Keratinocyte (primary cell): Measurements from ENCODE around the gene PXDC1.

ENCODE experiments used
- CTCF ChIP-seq, 3 experiments: IDR thresholded peaks in 1 of 3; conservative IDR thresholded peaks in 1 of 3; optimal IDR thresholded peaks in 1 of 3; 2 replicates in 2 of 3; 3 replicates in 1 of 3; pipeline versions ENCODE3 to v1.5.1; 2011; ENCODE audit warnings: low read length in 3 of 3, mild to moderate bottlenecking in 3 of 3, moderate library complexity in 2 of 3, control low read depth in 1 of 3, inconsistent platforms in 1 of 3; ENCODE audit not compliant: insufficient read depth in 2 of 3; ENCODE audit errors: extremely low read depth in 1 of 3
- EZH2 ChIP-seq: IDR thresholded peaks from one replicate; pipeline ENCODE4 v1.6.1; 2012; ENCODE audit warnings: inconsistent platforms, mild to moderate bottlenecking, low read length, moderate library complexity

DNA sequence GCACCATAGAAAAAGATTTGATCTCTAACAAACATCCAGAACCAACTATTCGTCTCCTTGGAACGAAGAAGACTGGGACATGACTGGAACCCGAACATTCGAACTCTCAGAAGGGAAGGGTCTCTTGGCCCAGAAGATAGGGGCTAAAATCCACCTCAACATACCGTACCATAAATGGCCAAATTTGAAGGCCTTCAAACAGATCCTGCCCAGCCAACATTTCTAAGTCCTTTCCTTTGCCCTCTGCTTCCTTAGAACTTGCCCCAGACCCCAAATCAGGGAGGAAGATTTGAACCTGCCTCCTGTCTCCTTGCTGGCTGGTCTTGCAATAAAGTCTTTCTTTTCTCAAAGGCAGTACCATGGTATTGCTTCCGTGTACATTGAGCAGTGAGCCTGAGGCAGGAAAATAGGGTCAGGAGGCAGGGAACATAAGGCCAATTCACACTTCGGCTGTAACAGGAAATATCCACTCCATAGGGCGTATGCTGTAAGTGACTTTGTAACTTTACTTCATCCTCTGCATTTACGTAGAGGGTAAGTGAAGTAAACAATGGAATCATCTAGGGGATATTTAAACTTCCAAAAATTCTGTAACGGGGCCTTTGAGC is 1.8 kb upstream of the PXDC1 start:
- TF ChIP-seq CTCF (optimal IDR thresholded peaks at IDR 0.05 in 1 of 3, IDR thresholded peaks at IDR 0.05 in 1 of 3, conservative IDR thresholded peaks at IDR 0.05 in 1 of 3; ENCODE audit: extremely low read depth in 1 of 3, insufficient read depth in 2 of 3, low read length in 3 of 3) (no peak), EZH2 (no peak)
